Raji (cell line): ENCODE measurements around the gene TEX264.

ENCODE experiments used
- POLR2A ChIP-seq: IDR thresholded peaks from 2 replicates; pipeline ENCODE4 v1.6.1; 2011; ENCODE audit warnings: low read depth, low read length, control low read depth; ENCODE audit not compliant: insufficient read depth

Gene TEX264

GRCh38 chr3:51684971-51685751, 14.1 kb downstream of the TEX264 start:
- TF ChIP-seq POLR2A: no peak

DNA sequence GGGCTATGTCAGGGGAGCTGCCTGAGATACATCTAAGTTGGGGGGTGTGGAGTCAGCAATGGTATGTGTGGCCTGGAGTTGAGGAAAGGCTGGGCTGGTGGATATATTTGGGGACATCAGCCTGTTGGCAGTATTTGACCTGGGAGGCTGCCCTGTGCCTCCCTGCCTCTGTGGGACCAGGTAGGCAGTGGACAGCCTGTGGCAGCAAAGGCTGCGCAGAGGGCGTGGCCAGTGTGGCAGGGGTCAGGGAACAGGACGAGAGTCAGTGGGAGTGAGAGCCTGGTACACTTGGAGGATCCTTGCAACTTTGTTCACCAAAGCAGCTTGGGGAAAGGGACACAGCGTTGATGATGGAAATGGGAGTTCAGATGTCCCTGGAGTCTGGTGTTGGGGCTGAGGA, 15.0 kb downstream of the TEX264 start:
- no peak for TF ChIP-seq POLR2A

DNA sequence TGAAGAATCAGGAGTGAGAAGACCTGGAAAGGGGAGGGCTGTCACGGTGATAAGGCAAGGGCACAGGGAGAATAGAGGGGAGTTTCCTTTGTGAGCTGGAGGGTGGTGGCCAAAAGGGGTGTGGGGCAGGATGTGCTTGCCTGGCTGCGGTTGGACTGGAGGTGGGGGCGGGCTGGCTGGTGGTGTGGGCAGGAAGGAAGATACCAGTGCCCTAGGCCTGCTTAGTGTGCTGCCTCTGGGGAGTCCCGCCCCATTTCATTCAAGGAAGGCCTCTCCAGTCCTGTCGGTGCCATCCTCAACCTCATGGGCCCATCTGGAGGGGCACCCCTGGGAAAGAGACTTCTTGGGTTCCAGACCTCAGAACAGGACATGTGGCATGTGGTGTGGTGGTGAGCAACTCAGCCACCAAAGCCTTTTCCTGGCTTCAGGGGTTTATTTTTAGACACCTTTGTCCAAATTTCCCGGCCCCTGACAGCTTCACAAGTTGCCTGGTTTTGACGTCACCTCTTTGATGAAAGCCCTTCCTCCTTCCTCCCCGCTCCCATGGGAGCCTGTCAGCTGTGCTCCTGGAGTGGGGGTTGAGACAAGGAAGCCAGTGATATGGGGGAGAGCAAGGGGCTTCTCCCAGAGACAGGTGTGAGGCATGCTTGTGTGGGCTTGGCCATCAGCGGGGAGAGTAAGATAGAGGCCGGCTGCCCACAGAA, 15.6 kb downstream of the TEX264 start:
- no peak for TF ChIP-seq POLR2A

DNA sequence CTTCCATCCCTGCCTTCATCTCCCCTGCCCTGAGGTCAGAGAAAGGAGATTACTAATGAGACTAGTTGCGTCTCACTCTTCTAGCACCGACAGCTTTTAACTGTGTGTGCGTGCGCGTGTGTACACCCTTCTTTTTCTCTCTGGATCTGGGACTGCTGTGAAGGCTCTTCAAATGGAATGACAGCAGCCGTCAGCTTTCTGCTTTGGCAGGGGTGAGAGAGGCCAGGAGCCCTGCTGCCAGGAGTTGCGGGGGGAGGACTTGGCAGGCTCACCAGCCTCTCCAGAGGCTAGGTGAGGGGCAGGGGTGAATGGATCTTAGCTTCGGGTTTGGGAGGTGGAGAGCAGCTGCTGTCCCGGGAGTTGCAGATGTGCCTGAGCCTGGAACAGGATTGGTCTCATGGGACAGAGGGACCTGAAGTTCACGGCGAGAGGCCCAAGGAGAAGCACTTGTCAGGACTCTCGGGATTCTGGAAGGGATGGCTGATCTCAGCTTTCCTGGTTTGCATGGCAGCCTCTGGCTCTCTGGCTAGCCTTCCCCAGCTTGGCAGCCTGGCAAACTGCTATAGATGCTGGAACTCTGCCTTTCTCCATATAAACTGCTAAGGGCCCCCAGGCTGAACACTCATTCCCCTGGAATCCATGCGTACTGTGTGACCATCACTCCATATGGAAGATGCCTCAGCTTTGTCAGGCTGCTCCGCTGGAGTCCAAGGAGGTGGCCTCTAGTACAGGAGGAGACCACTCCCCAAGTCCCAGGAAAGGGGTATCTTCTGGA, 16.6 kb downstream of the TEX264 start:
- no peak for TF ChIP-seq POLR2A

DNA sequence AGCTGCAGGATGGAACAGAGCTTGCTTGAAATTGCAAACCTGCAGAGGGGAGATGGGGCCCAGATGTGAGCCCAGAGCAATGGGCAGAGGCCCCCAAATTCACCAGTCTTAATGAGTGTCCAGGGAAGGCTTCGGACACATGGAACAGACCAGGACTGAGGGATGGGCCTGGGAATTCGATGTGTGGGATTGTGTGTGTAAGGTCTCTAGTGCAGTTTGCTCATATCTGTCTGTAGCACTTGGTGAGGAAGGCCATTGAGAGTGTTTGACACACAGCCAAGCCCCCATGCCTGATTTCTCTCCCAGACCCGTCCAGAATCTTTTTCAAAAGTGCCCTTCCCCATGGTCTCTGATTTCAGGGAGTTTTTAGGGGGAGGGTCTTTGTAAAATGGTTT, 17.2 kb downstream of the TEX264 start:
- no peak for TF ChIP-seq POLR2A

- TF ChIP-seq POLR2A: no peak
Measured at GRCh38 chr3:51691021-51691420, 20.0 kb downstream of the TEX264 start.

GRCh38 chr3:51691949-51692348, 20.9 kb downstream of the TEX264 start:
- TF ChIP-seq POLR2A: no peak

- TF ChIP-seq POLR2A: no peak
Measured at GRCh38 chr3:51692980-51693395, 21.9 kb downstream of the TEX264 start.

GRCh38 chr3:51696954-51697353, 25.9 kb downstream of the TEX264 start:
- TF ChIP-seq POLR2A: no peak

- TF ChIP-seq POLR2A: no peak
Measured at GRCh38 chr3:51698209-51698608, 27.2 kb downstream of the TEX264 start.

GRCh38 chr3:51700403-51700802, 29.4 kb downstream of the TEX264 start:
- TF ChIP-seq POLR2A: no peak

- TF ChIP-seq POLR2A: no peak
Measured at GRCh38 chr3:51702156-51702555, 31.1 kb downstream of the TEX264 start.

- TF ChIP-seq POLR2A: no peak
Measured at GRCh38 chr3:51703068-51703760, 32.2 kb downstream of the TEX264 start.

GRCh38 chr3:51703761-51704510, 32.9 kb downstream of the TEX264 start:
- no peak for TF ChIP-seq POLR2A

- TF ChIP-seq POLR2A: no peak
Measured at GRCh38 chr3:51704511-51704950, 33.5 kb downstream of the TEX264 start.
